ENCODE data around the gene SLC5A12.

DNA sequence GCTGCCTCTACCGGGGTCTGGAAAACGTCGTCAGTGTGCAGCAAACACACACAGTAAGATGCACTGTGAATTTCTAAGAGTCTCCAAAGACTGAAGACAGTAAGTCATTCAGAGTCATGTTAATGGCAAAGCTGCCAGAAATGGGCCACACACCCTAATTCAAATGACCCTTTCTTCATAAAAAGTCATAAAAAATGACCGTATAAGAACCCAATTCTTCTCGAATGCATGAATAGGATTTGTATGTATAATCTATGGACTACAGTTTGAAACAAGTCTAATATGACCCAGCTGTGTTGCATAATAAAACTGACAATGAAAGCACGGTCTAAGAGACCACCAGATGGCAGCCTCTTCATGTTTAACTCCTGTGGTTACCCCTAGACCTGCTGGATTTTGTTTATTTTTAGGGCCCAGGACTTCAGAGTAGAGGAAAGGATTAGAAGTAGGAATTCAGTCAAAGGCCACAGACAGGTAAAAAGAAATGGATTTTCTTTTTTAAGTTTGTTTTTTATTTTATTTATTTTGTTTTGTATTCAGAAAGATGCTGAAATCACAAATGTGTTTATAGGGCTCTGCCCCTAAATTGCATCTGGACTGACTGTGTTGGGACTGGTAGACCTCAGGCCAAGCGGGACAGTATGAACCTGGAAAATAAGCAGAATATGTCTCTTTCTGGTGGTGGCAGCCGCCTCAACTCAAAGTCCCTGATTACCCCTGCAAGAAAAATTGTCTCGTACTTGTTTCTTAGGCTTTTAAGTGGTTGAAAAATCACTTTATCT is 32.1 kb upstream of the SLC5A12 start:
- TF ChIP-seq, protein P1, sequence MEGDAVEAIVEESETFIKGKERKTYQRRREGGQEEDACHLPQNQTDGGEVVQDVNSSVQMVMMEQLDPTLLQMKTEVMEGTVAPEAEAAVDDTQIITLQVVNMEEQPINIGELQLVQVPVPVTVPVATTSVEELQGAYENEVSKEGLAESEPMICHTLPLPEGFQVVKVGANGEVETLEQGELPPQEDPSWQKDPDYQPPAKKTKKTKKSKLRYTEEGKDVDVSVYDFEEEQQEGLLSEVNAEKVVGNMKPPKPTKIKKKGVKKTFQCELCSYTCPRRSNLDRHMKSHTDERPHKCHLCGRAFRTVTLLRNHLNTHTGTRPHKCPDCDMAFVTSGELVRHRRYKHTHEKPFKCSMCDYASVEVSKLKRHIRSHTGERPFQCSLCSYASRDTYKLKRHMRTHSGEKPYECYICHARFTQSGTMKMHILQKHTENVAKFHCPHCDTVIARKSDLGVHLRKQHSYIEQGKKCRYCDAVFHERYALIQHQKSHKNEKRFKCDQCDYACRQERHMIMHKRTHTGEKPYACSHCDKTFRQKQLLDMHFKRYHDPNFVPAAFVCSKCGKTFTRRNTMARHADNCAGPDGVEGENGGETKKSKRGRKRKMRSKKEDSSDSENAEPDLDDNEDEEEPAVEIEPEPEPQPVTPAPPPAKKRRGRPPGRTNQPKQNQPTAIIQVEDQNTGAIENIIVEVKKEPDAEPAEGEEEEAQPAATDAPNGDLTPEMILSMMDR (IDR thresholded peaks at IDR 0.05) = peak; percentile 74 to 89 (median 80)
- no peak for TF ChIP-seq POLR2A (IDR thresholded peaks at IDR 0.05)
